HG02884 (cell line): ENCODE data around the gene C18orf63.
"Not testable (repeated sequence)": the region's sequence is repeated elsewhere in the genome, so short reads cannot be mapped to it uniquely, and the experiment has no call there.

ENCODE experiments used
- ATAC-seq: cut with Tn5 transposase; IDR thresholded peaks from one replicate; pipeline ENCODE4 v1.9.1; 2021; ENCODE audit warnings: mild to moderate bottlenecking, moderate library complexity; ENCODE audit not compliant: unreplicated experiment

Gene C18orf63

DNA sequence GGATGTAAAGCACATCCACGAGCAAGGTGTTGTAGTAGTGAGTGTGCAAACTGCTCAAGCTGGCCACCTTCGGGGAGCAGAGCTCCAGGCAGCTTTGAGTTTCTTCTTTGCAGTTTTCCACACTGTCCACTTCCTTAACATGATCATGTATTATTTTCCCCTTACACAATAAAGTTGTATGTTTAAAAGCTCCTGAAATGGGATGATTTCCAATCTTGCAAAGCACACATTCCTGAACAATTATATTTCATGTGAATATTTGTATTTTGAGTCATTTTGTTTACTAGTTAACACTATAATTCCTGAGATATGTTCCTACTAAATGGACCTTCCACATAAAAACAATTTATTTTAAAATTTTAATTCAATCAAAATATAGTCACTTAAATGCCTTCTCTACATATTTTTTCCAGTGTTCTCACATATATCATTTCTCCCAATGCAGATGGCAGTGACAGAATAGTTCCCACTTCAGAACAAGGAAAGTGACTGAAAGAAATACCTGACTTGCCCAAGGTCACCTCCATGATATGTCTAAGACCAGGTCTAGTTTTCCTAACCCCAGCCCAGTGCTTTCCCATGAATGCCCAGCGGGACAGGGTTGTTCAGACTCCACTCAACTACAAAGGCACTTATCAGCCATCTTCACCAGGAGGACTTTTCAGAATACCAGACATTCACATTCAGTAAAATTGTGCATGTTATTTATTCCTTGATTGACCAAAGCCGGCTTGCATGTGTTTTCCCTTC is 29.4 kb upstream of the C18orf63 start:
- no peak for ATAC-seq

DNA sequence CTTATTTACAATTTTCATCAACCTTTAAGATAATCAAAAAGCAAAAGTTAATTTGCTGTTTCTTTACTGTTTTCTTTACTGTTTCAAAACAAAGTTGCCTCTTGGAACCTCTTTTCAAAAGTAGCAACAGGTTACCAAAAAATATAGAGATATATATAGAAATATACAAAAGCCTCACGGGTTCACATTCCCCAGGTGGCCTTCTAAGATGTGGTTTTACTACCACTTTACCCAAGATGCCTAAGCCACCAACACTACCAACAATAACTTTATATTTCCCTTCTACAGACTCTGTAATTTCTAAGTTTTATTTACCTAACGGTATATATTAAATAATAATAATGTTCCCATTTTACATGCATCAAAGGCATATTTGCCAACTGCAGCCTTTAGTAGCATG is 28.8 kb upstream of the C18orf63 start:
- ATAC-seq: no peak

DNA sequence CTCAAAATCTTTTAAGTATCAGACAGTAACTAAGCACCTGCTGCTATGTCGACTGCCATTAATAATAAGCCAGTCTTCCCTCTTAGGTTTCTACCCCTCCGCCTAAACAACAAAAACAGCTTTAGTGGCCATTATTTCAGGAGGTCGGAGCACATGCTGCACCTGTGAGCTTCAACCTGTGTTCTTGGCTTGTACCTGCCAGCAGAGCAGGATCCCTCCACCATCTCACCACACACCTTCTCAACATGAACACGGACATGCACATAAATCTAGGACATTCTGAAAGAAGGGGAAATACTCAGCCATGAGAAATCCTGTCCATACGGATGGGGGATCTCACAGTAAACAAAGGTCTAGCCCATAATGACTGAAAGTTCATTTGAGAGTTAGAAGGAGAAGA is 27.6 kb upstream of the C18orf63 start:
- ATAC-seq: no peak

DNA sequence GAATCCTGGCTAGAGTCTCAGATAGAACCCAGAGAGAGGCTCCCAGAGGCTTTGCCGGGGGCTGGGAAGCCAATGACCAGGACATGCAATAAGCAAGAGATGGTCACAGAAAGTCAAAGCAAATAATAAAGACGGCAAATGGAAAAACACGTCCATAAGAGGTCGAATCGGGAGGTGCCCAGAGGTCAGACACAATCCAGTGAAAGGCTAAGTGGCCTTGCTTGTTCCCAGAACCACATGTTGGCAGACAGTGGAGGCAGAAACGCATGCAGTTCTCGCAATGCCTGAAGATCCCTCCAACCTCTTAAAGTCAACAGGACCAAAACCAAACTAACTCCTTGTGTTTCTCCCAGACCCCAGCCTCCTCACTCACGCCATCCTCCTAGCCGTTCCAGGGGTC is 26.9 kb upstream of the C18orf63 start:
- no peak for ATAC-seq

DNA sequence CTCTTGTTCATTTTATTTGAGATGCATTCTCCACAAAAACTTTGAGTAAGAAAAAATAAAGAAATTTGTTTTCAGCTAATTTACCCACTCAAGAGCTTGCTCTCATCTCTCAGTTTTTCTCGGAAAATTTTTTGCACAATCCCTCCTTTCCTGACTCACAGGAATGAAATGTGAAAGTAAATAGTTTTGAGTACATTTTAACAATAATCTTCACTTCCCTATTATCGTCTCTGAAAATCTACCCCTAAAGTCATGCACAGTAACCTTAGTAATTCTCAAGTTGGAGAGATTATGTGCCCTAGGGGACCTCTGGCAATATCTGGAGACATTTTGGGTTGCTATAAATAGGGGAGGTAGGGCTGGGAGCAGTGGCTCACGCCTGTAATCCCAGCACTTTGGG is 26.5 kb upstream of the C18orf63 start:
- no peak for ATAC-seq

DNA sequence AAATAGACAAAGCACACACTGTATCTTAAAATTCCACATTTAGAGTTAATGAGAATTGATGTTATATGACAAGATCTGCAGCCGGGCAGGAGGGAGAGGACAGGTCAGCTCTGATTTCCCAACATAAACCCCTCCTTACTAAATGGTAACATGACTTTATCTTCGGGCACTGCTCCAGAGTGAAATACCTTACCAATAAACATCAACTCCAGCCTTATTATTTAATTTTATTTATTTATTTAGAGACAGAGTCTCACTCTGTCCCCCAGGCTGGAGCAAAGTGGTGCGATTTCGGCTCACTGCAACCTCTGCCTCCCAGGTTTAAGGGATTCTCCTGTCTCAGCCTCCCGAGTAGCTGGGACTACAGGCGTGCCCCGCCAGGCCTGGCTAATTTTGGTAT is 25.6 kb upstream of the C18orf63 start:
- ATAC-seq: no peak

DNA sequence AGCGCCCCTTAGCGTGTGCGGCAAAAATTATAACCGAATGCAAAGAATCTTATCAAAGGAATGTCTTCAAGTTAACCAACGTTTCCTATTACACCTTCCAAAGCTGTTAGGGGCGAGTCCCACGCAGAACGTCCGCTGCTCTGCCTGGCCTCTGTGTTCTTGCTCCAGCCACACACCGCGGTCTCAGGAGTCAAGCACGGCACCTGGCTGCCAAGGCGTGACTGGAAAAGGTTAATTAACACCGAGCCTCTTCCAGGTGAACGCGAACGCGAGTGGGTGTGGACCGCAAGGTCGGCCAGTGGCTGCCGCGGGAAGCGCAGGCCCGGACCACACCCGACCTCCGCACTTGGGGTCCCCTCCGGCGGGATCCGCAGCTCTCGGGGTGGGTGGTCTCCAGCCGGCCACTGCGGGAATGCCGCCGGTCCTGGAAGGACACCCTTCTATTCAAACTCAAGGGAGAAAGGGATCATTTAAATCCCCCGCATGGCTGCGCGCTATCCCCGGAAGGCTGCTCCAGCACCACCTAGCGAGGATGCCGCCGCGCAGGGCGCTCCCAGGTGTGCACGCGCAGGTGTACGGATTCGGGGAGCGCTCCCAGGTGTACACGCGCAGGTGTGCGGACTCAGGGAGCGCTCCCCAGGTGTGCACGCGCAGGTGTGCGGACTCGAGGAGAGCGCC is 24.7 kb upstream of the C18orf63 start:
- no peak for ATAC-seq

DNA sequence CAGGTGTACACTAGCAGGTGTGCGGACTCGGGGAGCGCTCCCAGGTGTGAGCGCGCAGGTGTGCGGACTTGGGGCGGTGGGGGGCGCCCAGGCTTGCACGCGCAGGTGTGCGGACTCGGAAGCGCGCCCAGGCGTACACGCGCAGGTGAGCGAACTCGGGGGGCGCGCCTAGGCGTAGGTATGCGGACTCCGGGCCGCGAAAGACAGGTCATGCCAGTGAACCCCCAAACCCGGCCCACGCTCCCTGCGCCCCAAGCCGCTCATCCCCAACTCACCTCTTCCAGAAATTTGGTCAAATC is 24.2 kb upstream of the C18orf63 start:
- ATAC-seq: no peak

DNA sequence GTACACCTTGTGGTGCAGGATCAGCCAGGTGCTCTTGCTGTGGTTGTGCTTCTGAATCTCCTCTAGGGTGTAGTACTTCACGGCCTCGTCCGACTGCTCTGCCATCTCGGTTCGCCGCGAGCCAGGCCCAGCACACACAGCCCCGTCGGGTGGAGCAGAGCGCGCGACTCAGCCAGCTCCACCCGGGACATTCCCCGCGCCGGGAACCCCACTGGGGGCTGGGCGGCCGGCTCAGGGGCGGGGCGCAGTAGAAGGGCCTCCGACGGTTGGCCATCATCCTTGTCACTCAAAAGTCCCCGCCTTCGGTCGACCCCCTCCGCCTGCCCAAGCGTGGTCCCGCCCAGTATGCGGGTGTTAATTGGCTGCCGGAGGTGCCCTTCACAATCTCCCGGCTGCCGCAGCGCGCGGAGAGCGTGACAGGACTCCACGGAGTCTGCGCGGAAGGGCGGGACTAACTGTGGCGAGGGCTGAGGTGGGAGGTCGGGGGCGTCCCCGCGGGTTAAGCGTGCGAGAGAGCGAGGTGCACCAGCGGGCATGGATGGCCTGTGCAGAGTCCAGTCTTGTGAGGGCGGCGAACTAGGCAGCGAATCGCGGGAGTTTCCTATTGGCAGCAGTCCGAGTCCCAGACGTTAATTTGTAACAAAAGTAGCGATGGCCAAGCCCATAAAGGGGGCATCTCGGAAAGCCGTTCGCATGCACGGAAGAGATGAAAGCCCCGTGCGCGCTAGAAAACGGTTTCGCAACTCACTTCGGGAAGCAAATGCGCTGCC is 23.7 kb upstream of the C18orf63 start, which contains the start of gene CYB5A:
Gene CYB5A (minus strand): TSS at position 193 of the 770 bp plus-strand sequence. CDS start 88 bp downstream, at position 105.
- peak; percentile 99 for ATAC-seq

DNA sequence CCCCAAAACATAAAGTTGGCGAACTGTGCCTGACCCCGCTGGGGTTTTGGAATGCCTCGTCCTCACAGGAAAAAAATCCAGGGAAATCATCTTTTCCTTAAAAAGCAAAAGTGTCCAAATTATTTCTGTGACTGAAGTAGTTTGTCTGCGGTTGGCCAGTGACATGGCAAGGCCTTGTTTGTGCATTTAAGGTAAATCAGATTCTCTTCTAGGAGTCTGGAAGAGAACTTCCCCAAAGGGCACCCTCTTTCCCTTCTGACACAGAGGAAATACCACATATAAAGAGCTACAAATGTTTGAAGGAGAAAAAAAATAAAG is 23.1 kb upstream of the C18orf63 start:
- ATAC-seq: no peak

DNA sequence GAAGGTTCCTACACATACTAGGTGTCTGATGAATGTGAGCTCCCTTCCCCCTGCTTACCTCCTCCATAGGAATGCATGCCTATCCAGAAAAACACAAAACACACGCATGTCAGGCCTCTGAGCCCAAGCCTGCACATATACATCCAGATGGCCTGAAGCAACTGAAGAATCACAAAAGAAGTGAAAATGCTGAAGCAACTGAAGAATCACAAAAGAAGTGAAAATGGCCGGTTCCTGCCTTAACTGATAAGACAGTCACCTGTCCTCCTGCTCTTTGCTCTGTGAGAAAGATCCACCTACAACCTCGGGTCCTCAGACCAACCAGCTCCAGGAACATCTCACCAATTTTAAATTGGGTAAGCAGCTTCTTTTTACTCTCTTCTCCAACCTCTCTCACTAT is 22.7 kb upstream of the C18orf63 start:
- not testable (repeated sequence) for ATAC-seq

DNA sequence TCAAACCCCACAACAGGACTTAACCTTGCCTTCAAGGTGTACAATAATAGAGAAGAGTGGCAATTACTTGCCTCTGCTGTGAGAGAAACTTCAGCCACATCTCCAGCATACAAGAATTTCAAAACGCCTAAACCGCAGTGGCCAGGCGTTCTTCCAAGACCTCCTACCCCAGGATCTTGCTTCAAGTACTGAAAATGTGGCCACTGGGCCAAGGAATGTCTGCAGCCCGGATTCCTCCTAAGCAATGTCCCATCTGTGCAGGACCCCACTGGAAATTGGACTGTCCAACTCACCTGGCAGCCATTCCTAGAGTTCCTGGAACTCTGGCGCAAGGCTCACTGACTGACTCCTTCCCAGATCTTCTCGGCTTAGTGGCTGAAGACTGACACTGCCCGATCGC is 21.1 kb upstream of the C18orf63 start:
- no peak for ATAC-seq

DNA sequence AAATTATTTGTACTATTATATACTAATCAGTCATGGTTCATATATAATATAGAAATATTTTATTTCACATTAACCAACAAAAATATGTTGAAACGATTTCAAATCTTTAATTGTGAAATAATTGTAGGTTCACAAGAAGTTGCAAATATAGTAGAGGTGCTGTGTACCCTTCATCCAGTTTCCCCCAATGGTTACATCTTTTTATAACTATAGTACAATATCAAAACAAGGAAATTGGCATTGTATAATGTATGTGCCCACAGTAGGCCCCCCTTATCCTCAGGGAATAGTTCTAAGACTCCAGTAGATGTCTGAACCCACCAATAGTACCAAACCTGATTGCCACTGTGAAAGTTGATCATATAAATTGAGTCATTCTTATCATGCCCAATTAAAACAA is 16.5 kb upstream of the C18orf63 start:
- no peak for ATAC-seq

DNA sequence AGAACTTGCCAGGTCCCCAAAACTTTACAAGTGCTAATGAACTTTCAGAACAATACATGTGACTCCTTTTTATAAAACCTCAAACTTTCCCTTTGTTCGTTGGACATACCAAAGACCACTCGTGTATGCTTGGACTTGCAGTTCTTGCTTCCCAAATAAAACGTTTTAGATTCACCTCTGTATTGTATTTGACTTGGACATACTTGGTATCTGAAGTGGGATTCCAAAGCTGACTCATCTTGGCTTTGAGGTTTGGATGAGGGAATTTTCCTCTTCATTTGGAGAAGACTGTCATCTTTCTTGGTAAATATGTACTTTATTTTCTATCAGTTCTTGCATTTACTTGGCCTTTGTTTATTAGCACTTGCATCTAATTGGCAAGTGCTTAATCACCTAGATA is 15.9 kb upstream of the C18orf63 start:
- ATAC-seq: no peak

DNA sequence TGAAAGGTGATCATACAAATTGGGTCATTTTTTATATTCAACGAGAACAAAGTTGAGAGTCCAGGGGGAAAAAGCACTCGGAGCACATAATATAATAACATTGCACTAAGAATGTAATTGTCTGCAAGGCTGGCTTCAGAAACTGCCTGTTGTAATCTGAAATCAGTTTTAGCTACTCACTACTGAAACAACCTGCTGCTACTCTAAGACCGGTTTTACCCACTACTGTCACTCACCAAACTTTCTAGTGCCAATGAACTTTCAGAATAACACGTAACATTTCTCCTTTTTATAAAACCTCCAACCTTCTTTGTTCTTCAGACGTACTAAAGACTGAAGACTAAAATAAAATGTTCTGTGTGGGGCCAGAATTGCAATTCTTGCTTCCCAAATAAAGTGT is 12.3 kb upstream of the C18orf63 start:
- ATAC-seq: no peak

DNA sequence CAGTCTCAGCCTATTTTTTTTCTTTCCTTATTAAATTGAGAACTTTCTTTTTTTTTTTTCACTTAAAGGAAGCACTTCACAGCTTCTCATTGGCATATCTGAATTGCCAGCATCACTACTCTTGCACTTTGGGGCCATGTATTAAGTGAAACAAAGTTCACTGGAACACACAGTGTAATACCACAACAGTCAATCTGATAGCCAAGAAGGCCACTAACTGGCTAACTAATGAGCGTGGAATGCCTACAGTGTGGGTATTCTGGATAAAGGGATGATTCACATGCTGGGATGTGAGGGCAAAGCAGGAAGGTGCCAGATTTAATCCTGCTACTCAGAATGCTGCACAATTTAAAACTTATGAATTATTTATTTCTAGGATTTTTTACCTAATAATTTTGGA is 11.7 kb upstream of the C18orf63 start:
- ATAC-seq: no peak

DNA sequence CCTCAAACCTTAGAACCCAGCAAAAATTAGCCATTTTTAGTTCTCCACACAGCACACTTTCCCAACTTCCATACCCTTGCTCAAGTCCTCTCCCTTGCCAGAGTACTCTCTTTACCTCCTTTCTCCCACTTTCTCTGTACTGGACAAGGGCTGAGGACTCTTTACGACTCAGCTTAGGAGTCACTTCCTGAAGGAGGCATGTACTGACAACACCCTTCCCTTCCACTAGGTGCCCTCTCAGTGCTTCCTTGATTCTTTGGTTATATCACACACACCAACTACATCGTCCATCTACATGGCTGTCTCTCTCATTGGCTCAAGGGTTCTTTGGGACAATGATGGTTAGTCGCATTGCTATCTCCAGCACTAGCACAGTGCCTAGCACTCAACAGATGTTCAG is 5.2 kb upstream of the C18orf63 start:
- ATAC-seq: peak; percentile 99

DNA sequence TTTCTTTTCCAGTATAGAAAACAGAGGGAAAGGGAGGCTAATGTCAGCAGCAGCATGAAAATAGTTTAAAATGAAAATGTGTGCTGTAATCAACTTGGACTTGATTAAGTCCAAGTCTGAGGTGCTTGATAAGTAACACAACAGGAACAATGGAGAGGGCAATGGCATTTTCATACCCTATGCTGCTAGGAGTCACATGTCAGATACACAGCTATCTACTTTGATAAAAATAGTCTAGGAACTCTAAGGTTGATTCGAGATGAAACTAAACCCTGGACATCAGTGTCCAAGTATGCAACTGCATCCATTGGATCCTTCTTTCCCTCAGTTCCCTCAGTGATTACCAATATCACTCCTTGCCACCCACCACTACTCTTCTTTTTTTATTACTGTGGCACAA is 4.6 kb upstream of the C18orf63 start:
- ATAC-seq: no peak

DNA sequence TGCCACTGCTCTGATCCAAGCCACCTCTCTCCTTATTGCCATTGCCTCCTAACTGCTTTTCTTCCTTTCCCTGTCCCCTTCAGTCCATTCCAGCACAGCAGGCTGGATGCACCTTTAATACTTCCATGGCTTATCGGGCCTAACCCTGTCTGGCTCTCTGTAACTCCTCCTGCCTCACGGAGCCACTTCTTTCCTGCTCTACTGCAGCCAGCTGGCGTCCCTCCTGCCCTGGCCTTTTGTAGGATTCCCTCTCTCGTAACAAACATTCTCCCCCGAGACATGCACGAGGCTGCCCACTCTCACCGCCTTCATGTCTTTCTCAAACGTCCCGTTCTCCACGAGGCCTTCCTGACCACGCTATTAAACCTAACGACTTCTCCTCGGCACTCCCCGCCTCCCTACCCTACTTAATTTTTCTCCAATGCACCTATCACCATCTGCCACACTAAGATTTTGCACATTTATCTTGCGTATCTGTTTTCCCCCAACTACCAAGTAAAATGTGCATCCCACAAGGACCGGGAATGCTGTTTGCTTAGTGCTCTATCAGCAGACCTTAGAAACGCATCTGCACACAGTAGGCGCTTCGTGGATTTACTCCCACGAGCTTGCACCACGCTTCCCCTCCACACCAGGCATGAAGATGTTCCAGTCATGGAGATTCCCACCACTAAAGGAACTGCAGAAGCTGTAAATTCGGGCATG is 728 bp upstream of the C18orf63 start:
- no peak for ATAC-seq

DNA sequence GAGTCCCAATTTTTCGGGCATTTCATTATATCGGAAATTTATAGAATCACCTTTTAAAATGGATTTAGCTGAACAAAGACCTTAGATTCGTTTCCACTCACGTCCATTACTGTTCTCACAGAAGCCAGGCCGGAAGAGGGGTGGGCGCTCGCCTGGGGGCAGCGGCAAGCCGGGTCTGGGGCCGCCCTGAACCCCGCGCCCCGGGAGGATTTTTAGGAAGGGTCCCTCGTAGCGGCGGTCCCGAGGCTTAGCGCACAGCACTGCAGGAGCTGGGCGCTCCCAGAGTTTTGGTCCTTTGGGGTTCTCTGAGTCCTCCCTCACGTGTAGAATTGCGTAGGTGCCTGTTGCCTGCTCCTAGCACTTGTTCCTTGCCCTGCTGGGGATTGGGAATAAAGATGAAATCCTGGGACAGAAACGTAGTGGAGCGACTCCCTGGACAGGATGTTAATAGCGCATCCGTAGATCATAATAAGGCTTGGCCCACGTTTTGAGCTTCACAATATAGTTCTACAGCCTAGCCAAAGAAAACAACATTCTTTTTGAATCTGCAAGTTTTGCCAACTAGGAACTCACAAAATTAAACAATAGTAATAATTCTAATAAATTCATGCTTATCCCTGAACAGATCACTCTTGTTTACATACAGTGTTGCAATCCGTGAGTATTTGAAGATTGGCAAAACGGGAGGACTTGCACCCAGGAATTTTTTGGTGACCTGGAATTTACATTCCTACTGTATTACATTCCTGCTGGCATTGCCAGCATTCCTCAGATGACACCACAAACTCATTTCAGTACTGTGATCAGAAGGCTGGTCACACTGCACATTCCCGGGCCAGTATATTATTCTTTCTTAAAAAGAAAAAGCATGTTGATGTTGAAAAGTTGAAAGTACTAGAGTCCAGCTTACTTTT is 875 bp downstream of the C18orf63 start:
- no peak for ATAC-seq

DNA sequence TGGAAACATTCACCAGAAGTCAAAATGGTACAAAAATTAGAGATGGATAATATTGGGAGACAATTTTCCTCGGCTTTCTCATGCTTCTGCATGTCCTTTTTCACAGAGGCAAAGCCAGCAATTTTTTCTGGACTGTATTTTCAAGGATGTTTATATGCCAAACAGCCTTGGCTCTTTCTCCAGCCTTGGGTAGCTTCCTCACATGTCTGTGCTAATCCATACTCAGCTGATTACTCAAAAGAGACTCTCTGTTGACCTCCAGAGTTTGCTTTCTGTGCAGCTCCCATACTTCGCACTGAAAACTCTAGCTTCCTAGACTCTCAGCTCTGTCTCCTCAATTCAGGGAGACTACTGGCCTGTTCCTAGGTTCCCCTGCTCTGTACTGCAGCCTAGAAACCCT is 10.6 kb downstream of the C18orf63 start:
- ATAC-seq: no peak
